ENCODE data around the gene ULBP2. TPM values are rescaled to one million over a fixed set of nuclear protein-coding genes. Genes with fewer than 3 reads are reported as not detected.
"Not testable (repeated sequence)": the region's sequence is repeated elsewhere in the genome, so short reads cannot be mapped to it uniquely, and the experiment has no call there.

The ULBP2 gene
- total RNA-seq, 1 experiment from 2014 or later = 2.9 TPM

- H3K9me2 ChIP-seq (ENCODE audit: insufficient read depth); H3K4me1 ChIP-seq (replicated peaks; ENCODE audit: insufficient read depth); DNase-seq; intact Hi-C loops (cut with micrococcal nuclease; ENCODE audit: unreplicated experiment); BruUV-seq (replicated peaks); H3K27ac ChIP-seq; POLR2A ChIA-PET (ENCODE audit: unreplicated experiment); CTCF ChIA-PET; H3F3A ChIP-seq (ENCODE audit: insufficient read depth, low read depth); H3K4me2 ChIP-seq; H2AFZ ChIP-seq; H3K9me3 ChIP-seq (ENCODE audit: insufficient read depth, low read depth); H3K36me3 ChIP-seq (ENCODE audit: low read depth); H4K20me1 ChIP-seq (ENCODE audit: insufficient read depth); H3K27me3 ChIP-seq (ENCODE audit: insufficient read depth, low read depth); H3K79me2 ChIP-seq (ENCODE audit: low read depth); H3K4me3 ChIP-seq: not testable (repeated sequence)
Measured at GRCh38 chr6:149955654-149956317, 14.0 kb downstream of the ULBP2 start.

DNA sequence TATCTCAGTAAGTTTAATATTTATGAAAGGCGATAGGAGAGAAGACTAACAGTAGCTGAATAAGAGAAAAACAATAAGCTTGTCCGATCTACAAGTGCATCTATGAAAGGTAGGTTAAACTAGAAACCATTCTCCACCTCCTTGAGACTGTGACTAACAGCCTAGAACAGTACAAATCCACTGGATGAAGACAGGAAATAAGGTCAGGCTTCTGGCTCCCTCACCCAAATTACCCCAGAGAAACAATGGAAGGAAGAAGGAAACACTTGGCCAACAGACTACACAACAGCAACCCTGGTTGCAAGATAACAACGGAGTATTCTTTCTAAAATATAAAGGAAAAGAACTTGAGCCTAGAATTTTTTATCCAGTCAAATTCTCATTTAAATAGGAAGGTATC lies 16.3 kb downstream of the ULBP2 start:
- H3K4me2 ChIP-seq; H3K4me3 ChIP-seq; DNase-seq; H2AFZ ChIP-seq; intact Hi-C loops (cut with micrococcal nuclease; ENCODE audit: unreplicated experiment); CTCF ChIA-PET; H3K27ac ChIP-seq; H4K20me1 ChIP-seq (ENCODE audit: insufficient read depth); H3K36me3 ChIP-seq (ENCODE audit: low read depth); POLR2A ChIA-PET (ENCODE audit: unreplicated experiment); H3F3A ChIP-seq (ENCODE audit: insufficient read depth, low read depth); H3K9me2 ChIP-seq (ENCODE audit: insufficient read depth); H3K9me3 ChIP-seq (ENCODE audit: insufficient read depth, low read depth); H3K27me3 ChIP-seq (ENCODE audit: insufficient read depth, low read depth); BruUV-seq (replicated peaks); H3K79me2 ChIP-seq (ENCODE audit: low read depth): not testable (repeated sequence)
- H3K4me1 ChIP-seq (replicated peaks; ENCODE audit: insufficient read depth) = peaks cover 10% of the 10 kb centered on the region

GRCh38 chr6:149959806-149960205 lies 18.0 kb downstream of the ULBP2 start:
- H3K9me3 ChIP-seq (ENCODE audit: insufficient read depth, low read depth); BruUV-seq (replicated peaks); H2AFZ ChIP-seq; H3K9me2 ChIP-seq (ENCODE audit: insufficient read depth); H3K79me2 ChIP-seq (ENCODE audit: low read depth); H3K4me2 ChIP-seq; H4K20me1 ChIP-seq (ENCODE audit: insufficient read depth); CTCF ChIA-PET; H3F3A ChIP-seq (ENCODE audit: insufficient read depth, low read depth); H3K36me3 ChIP-seq (ENCODE audit: low read depth); intact Hi-C loops (cut with micrococcal nuclease; ENCODE audit: unreplicated experiment); H3K4me3 ChIP-seq; POLR2A ChIA-PET (ENCODE audit: unreplicated experiment); H3K27me3 ChIP-seq (ENCODE audit: insufficient read depth, low read depth); H3K27ac ChIP-seq; DNase-seq: not testable (repeated sequence)
- H3K4me1 ChIP-seq (replicated peaks; ENCODE audit: insufficient read depth) = peaks cover 11% of the 10 kb centered on the region

- POLR2A ChIA-PET (ENCODE audit: unreplicated experiment) = no interaction called here
- no peak for TF ChIP-seq CTCF (conservative IDR thresholded peaks at IDR 0.05)
- no peak for TF ChIP-seq EZH2 (IDR thresholded peaks at IDR 0.05; ENCODE audit: low read depth)
- Histone ChIP-seq H3K9me3 (ENCODE audit: insufficient read depth, low read depth) (no peaks in the 10 kb centered on the region), H3K36me3 (ENCODE audit: low read depth) (no peaks in the 10 kb centered on the region), H3K4me2 (no peak overlapping the region), H3K27ac (no peak overlapping the region), H3F3A (ENCODE audit: insufficient read depth, low read depth) (no peaks in the 10 kb centered on the region), H3K4me3 (no peak overlapping the region), H3K79me2 (ENCODE audit: low read depth) (no peaks in the 10 kb centered on the region), H3K27me3 (ENCODE audit: insufficient read depth, low read depth) (no peaks in the 10 kb centered on the region), H4K20me1 (ENCODE audit: insufficient read depth) (no peaks in the 10 kb centered on the region), H3K9me2 (ENCODE audit: insufficient read depth) (no peaks in the 10 kb centered on the region), H3K4me1 (replicated peaks; ENCODE audit: insufficient read depth) (peaks cover 11% of the 10 kb centered on the region), H2AFZ (no peak overlapping the region)
- no TSS peak for BruUV-seq (replicated peaks)
- no peak for DNase-seq
- CTCF ChIA-PET = no interaction called here
- intact Hi-C loops (cut with micrococcal nuclease; ENCODE audit: unreplicated experiment) = no loop called here
Measured at GRCh38 chr6:149960488-149960887, 18.7 kb downstream of the ULBP2 start.

All from PC-9 (cell line).